ENCODE data around the gene SEC63.
"Not testable (repeated sequence)": the region's sequence is repeated elsewhere in the genome, so short reads cannot be mapped to it uniquely, and the experiment has no call there.

SEC63 gene

GRCh38 chr6:107936162-107936909, 21.7 kb downstream of the SEC63 start:
- DNase-seq (ENCODE audit: insufficient read length, low spot score) (no peak), FAIRE-seq (no peak)

GRCh38 chr6:107934229-107934628, 23.8 kb downstream of the SEC63 start:
- FAIRE-seq; DNase-seq (ENCODE audit: insufficient read length, low spot score): not testable (repeated sequence)

- FAIRE-seq: no peak
- DNase-seq (ENCODE audit: insufficient read length, low spot score): no peak
These were observed 25.4 kb downstream of the SEC63 start for GRCh38 chr6:107932580-107932979.

- no peak for FAIRE-seq
- no peak for DNase-seq (ENCODE audit: insufficient read length, low spot score)
These were observed 26.1 kb downstream of the SEC63 start for GRCh38 chr6:107931894-107932293.

- DNase-seq (ENCODE audit: insufficient read length, low spot score) (no peak), FAIRE-seq (no peak)
These were observed 29.0 kb downstream of the SEC63 start for GRCh38 chr6:107928984-107929383.

- FAIRE-seq: peak; percentile 35
These were observed 31.1 kb downstream of the SEC63 start for GRCh38 chr6:107926697-107927544.

GRCh38 chr6:107917451-107918375, 40.3 kb downstream of the SEC63 start:
- FAIRE-seq: peak; percentile 79
- DNase-seq (ENCODE audit: insufficient read length, low spot score): no peak

More at GRCh38 chr6:107926697-107927544, 31.1 kb downstream of the SEC63 start:
- DNase-seq (ENCODE audit: insufficient read length, low spot score): not testable (repeated sequence)

- not testable (repeated sequence) for DNase-seq (ENCODE audit: insufficient read length, low spot score); FAIRE-seq
These were observed 41.0 kb downstream of the SEC63 start for GRCh38 chr6:107916961-107917360.

GRCh38 chr6:107911692-107912091, 46.3 kb downstream of the SEC63 start:
- no peak for DNase-seq (ENCODE audit: insufficient read length, low spot score)

GRCh38 chr6:107894809-107895396, 63.1 kb downstream of the SEC63 start:
- peak; percentile 54 for FAIRE-seq
- DNase-seq (ENCODE audit: insufficient read length, low spot score): no peak

More at GRCh38 chr6:107911692-107912091, 46.3 kb downstream of the SEC63 start:
- no peak for FAIRE-seq

- FAIRE-seq; DNase-seq (ENCODE audit: insufficient read length, low spot score): not testable (repeated sequence)
These were observed 67.6 kb downstream of the SEC63 start for GRCh38 chr6:107890431-107890830.

GRCh38 chr6:107885950-107886349, 72.1 kb downstream of the SEC63 start:
- FAIRE-seq; DNase-seq (ENCODE audit: insufficient read length, low spot score): not testable (repeated sequence)

GRCh38 chr6:107879941-107880340, 78.1 kb downstream of the SEC63 start:
- FAIRE-seq: no peak
- DNase-seq (ENCODE audit: insufficient read length, low spot score): no peak

GRCh38 chr6:107877968-107878367, 80.0 kb downstream of the SEC63 start:
- peak; percentile 48 for FAIRE-seq

GRCh38 chr6:107871976-107872375, 86.0 kb downstream of the SEC63 start:
- no peak for DNase-seq (ENCODE audit: insufficient read length, low spot score)
- peak; percentile 42 for FAIRE-seq

More at GRCh38 chr6:107877968-107878367, 80.0 kb downstream of the SEC63 start:
- no peak for DNase-seq (ENCODE audit: insufficient read length, low spot score)

- DNase-seq (ENCODE audit: insufficient read length, low spot score); FAIRE-seq: not testable (repeated sequence)
These were observed 86.5 kb downstream of the SEC63 start for GRCh38 chr6:107871512-107871911.

- no peak for FAIRE-seq
- DNase-seq (ENCODE audit: insufficient read length, low spot score): no peak
These were observed 87.0 kb downstream of the SEC63 start for GRCh38 chr6:107871016-107871415.

- no peak for DNase-seq (ENCODE audit: insufficient read length, low spot score)
- FAIRE-seq: no peak
These were observed 87.6 kb downstream of the SEC63 start for GRCh38 chr6:107870381-107870780.

- no peak for DNase-seq (ENCODE audit: insufficient read length, low spot score)
- no peak for FAIRE-seq
These were observed 88.1 kb downstream of the SEC63 start for GRCh38 chr6:107869871-107870270.
